ENCODE data around the gene CACNA1B. TPM values are rescaled to one million over a fixed set of nuclear protein-coding genes. Genes with fewer than 3 reads are reported as not detected.

CACNA1B gene
- total RNA-seq, 6 donors from 2014 or later: 0.03 to 0.15 (median 0.03) TPM; not detected in 3

- ATAC-seq (ENCODE audit: low FRiP score in 2 of 2) (no peak), DNase-seq (peak; percentile 12 to 50)
- Histone ChIP-seq H3K36me3 (no peaks in the 10 kb centered on the region), H3K9me3 (no peaks in the 10 kb centered on the region), H3K4me3 (no peak overlapping the region), H3K27me3 (no peaks in the 10 kb centered on the region), H3K27ac (no peak overlapping the region), H3K4me1 (no peaks in the 10 kb centered on the region)
- 74 to 76% methylated on average over 20 to 21 of the region's 23 CpGs for WGBS, 2 donors
- no peak for TF ChIP-seq EP300 (IDR thresholded peaks at IDR 0.05)
- TF ChIP-seq, protein P1, sequence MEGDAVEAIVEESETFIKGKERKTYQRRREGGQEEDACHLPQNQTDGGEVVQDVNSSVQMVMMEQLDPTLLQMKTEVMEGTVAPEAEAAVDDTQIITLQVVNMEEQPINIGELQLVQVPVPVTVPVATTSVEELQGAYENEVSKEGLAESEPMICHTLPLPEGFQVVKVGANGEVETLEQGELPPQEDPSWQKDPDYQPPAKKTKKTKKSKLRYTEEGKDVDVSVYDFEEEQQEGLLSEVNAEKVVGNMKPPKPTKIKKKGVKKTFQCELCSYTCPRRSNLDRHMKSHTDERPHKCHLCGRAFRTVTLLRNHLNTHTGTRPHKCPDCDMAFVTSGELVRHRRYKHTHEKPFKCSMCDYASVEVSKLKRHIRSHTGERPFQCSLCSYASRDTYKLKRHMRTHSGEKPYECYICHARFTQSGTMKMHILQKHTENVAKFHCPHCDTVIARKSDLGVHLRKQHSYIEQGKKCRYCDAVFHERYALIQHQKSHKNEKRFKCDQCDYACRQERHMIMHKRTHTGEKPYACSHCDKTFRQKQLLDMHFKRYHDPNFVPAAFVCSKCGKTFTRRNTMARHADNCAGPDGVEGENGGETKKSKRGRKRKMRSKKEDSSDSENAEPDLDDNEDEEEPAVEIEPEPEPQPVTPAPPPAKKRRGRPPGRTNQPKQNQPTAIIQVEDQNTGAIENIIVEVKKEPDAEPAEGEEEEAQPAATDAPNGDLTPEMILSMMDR (IDR thresholded peaks at IDR 0.05): no peak
- TF ChIP-seq POLR2A (IDR thresholded peaks at IDR 0.05): no peak
- no peak for TF ChIP-seq POLR2AphosphoS5 (IDR thresholded peaks at IDR 0.05)
Measured at GRCh38 chr9:138102246-138103051, 224.9 kb downstream of the CACNA1B start.

DNA sequence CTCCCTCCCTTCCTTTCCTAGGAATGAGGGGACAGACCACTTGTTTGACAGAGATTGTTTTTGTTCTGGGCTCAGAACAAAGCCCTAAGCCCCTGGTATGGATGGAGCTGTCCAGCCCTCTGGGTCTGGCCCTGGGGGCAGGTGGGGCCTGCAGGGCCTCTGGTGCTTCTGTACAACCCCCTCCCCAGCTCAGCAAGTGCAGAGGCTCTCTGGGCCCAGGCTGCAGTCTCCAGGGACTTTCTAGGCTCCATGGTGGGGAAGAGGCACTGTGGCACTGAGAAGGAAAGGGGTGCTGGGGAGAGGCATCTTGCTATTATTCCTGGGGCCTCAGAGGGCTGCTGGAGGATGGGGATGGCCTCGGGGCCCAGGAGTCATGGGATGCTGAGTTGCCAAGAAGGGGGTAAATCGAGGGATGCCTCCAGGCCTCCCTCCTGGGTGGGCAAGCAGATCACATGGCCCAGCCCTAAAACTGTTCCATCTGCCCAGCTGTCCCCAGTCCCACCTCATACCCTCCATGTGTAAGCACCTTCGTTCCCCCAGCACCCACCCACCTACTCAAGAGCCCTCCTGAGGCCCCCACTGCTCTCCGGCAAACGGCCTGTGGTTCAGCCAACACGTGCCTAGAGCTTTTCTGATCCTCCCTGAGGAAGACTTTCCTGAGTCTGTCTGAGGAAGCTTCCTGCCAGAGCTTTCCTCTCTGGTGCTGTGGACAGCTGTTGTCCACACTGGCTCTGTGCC lies 225.7 kb downstream of the CACNA1B start:
- peak in 1 of 2 donors; percentile 15 for ATAC-seq (ENCODE audit: low FRiP score in 2 of 2)
- H3K27ac ChIP-seq: no peak overlapping the region
- TF ChIP-seq, protein P1 (IDR thresholded peaks at IDR 0.05): no peak
- TF ChIP-seq POLR2AphosphoS5 (IDR thresholded peaks at IDR 0.05): no peak
- no peak for TF ChIP-seq POLR2A (IDR thresholded peaks at IDR 0.05)
- TF ChIP-seq EP300 (IDR thresholded peaks at IDR 0.05): no peak
- WGBS, 2 donors: 55 to 71% methylated on average over 6 of the region's 6 CpGs
- H3K4me1 ChIP-seq: no peaks in the 10 kb centered on the region
- H3K27me3 ChIP-seq: no peaks in the 10 kb centered on the region
- H3K4me3 ChIP-seq: no peak overlapping the region
- no peaks in the 10 kb centered on the region for H3K9me3 ChIP-seq
- H3K36me3 ChIP-seq: no peaks in the 10 kb centered on the region
- DNase-seq: peak; percentile 12 to 38

- DNase-seq: peak in 1 of 2 donors; percentile 55
- ATAC-seq (ENCODE audit: low FRiP score in 2 of 2): no peak
- no peaks in the 10 kb centered on the region for H3K4me1 ChIP-seq
- no peak overlapping the region for H3K27ac ChIP-seq
- no peaks in the 10 kb centered on the region for H3K9me3 ChIP-seq
- 81 to 100% methylated on average over 2 to 3 of the region's 3 CpGs for WGBS, 2 donors
- H3K27me3 ChIP-seq: no peaks in the 10 kb centered on the region
- no peak overlapping the region for H3K4me3 ChIP-seq
- no peaks in the 10 kb centered on the region for H3K36me3 ChIP-seq
- TF ChIP-seq POLR2A (IDR thresholded peaks at IDR 0.05): no peak
- TF ChIP-seq POLR2AphosphoS5 (IDR thresholded peaks at IDR 0.05): no peak
- TF ChIP-seq EP300 (IDR thresholded peaks at IDR 0.05): no peak
- TF ChIP-seq, protein P1 (IDR thresholded peaks at IDR 0.05): no peak
Measured at GRCh38 chr9:138103849-138104206, 226.2 kb downstream of the CACNA1B start.

GRCh38 chr9:138104251-138105122 lies 226.9 kb downstream of the CACNA1B start:
- Histone ChIP-seq H3K27ac (no peak overlapping the region), H3K27me3 (no peaks in the 10 kb centered on the region), H3K9me3 (no peaks in the 10 kb centered on the region), H3K4me1 (no peaks in the 10 kb centered on the region), H3K4me3 (no peak overlapping the region), H3K36me3 (no peaks in the 10 kb centered on the region)
- 58 to 63% methylated on average over 11 to 14 of the region's 14 CpGs for WGBS, 2 donors
- ATAC-seq (ENCODE audit: low FRiP score in 2 of 2) (no peak), DNase-seq (peak in 1 of 2 donors; percentile 14)
- TF ChIP-seq POLR2AphosphoS5 (IDR thresholded peaks at IDR 0.05): no peak
- TF ChIP-seq, protein P1 (IDR thresholded peaks at IDR 0.05): no peak
- TF ChIP-seq EP300 (IDR thresholded peaks at IDR 0.05): no peak
- no peak for TF ChIP-seq POLR2A (IDR thresholded peaks at IDR 0.05)

Data from upper lobe of left lung (tissue), 6 donors.